ENCODE measurements around the gene FCF1. TPM values are rescaled to one million over a fixed set of nuclear protein-coding genes. Genes with fewer than 3 reads are reported as not detected.

The FCF1 gene
- total and polyA plus RNA-seq, 9 of the 15 experiments (the other 6 are each of a cell fraction or from before 2014, with no cell fraction given): 6.8 to 91.9 (median 40.0) TPM

DNA sequence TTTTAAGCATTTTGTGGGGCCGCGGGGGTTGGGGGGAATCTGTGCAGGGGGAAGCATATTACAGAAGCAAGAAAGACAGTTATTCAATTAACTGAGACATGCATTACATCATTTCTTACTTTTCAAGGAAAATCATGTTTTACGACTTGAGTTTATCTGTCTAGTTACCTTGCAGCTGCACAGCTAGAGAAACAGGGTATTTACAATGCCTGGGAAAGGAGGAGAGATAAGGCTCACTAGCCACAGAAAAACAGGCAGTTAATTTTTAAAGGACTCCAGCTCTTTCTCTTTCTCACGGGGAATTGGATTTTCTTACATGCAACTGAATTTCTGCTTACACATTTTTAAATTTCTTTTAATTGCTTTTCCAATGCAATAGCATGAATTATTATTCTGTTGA, 22.2 kb downstream of the FCF1 start (continued):
- TF ChIP-seq, protein P1, sequence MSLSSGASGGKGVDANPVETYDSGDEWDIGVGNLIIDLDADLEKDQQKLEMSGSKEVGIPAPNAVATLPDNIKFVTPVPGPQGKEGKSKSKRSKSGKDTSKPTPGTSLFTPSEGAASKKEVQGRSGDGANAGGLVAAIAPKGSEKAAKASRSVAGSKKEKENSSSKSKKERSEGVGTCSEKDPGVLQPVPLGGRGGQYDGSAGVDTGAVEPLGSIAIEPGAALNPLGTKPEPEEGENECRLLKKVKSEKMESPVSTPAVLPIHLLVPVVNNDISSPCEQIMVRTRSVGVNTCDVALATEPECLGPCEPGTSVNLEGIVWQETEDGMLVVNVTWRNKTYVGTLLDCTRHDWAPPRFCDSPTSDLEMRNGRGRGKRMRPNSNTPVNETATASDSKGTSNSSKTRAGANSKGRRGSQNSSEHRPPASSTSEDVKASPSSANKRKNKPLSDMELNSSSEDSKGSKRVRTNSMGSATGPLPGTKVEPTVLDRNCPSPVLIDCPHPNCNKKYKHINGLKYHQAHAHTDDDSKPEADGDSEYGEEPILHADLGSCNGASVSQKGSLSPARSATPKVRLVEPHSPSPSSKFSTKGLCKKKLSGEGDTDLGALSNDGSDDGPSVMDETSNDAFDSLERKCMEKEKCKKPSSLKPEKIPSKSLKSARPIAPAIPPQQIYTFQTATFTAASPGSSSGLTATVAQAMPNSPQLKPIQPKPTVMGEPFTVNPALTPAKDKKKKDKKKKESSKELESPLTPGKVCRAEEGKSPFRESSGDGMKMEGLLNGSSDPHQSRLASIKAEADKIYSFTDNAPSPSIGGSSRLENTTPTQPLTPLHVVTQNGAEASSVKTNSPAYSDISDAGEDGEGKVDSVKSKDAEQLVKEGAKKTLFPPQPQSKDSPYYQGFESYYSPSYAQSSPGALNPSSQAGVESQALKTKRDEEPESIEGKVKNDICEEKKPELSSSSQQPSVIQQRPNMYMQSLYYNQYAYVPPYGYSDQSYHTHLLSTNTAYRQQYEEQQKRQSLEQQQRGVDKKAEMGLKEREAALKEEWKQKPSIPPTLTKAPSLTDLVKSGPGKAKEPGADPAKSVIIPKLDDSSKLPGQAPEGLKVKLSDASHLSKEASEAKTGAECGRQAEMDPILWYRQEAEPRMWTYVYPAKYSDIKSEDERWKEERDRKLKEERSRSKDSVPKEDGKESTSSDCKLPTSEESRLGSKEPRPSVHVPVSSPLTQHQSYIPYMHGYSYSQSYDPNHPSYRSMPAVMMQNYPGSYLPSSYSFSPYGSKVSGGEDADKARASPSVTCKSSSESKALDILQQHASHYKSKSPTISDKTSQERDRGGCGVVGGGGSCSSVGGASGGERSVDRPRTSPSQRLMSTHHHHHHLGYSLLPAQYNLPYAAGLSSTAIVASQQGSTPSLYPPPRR (CRISPR knock-in tag; IDR thresholded peaks at IDR 0.05; ENCODE audit: borderline replicate concordance): no peak
- no peak for TF ChIP-seq HES1 (IDR thresholded peaks at IDR 0.05; ENCODE audit: low read depth)
- TF ChIP-seq, protein P2, sequence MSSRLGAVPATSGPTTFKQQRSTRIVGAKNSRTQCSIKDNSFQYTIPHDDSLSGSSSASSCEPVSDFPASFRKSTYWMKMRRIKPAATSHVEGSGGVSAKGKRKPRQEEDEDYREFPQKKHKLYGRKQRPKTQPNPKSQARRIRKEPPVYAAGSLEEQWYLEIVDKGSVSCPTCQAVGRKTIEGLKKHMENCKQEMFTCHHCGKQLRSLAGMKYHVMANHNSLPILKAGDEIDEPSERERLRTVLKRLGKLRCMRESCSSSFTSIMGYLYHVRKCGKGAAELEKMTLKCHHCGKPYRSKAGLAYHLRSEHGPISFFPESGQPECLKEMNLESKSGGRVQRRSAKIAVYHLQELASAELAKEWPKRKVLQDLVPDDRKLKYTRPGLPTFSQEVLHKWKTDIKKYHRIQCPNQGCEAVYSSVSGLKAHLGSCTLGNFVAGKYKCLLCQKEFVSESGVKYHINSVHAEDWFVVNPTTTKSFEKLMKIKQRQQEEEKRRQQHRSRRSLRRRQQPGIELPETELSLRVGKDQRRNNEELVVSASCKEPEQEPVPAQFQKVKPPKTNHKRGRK (tag; IDR thresholded peaks at IDR 0.05): 0 out of 2 replicates have a peak, but pooled peaks have one; percentile 12
- no peak for TF ChIP-seq ETS2 (tag; IDR thresholded peaks at IDR 0.05; ENCODE audit: borderline replicate concordance, poor library complexity, severe bottlenecking)
- no peak for TF ChIP-seq ZNF77 (CRISPR knock-in tag; IDR thresholded peaks at IDR 0.05)
- no peak for TF ChIP-seq HNRNPL (IDR thresholded peaks at IDR 0.05; ENCODE audit: low read depth, low read length)
- no peak for TF ChIP-seq FOXJ2 (tag; IDR thresholded peaks at IDR 0.05)
- TF ChIP-seq CBFA2T3 (IDR thresholded peaks at IDR 0.05): peak; percentile 88
- TF ChIP-seq, protein P3, sequence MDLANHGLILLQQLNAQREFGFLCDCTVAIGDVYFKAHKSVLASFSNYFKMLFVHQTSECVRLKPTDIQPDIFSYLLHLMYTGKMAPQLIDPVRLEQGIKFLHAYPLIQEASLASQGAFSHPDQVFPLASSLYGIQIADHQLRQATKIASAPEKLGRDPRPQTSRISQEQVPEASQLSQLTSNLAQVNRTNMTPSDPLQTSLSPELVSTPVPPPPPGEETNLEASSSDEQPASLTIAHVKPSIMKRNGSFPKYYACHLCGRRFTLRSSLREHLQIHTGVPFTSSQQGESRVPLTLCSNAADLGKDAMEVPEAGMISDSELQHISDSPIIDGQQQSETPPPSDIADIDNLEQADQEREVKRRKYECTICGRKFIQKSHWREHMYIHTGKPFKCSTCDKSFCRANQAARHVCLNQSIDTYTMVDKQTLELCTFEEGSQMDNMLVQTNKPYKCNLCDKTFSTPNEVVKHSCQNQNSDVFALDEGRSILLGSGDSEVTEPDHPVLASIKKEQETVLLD (IDR thresholded peaks at IDR 0.05): no peak
- TF ChIP-seq PHB (CRISPR knock-in tag; IDR thresholded peaks at IDR 0.05): no peak
- TF ChIP-seq PKNOX1 (IDR thresholded peaks at IDR 0.05): no peak; the same call in 1 of the 2 replicates
- TF ChIP-seq TCF3 (CRISPR knock-in tag; IDR thresholded peaks at IDR 0.05): peak; percentile 93
- TF ChIP-seq, protein P4, sequence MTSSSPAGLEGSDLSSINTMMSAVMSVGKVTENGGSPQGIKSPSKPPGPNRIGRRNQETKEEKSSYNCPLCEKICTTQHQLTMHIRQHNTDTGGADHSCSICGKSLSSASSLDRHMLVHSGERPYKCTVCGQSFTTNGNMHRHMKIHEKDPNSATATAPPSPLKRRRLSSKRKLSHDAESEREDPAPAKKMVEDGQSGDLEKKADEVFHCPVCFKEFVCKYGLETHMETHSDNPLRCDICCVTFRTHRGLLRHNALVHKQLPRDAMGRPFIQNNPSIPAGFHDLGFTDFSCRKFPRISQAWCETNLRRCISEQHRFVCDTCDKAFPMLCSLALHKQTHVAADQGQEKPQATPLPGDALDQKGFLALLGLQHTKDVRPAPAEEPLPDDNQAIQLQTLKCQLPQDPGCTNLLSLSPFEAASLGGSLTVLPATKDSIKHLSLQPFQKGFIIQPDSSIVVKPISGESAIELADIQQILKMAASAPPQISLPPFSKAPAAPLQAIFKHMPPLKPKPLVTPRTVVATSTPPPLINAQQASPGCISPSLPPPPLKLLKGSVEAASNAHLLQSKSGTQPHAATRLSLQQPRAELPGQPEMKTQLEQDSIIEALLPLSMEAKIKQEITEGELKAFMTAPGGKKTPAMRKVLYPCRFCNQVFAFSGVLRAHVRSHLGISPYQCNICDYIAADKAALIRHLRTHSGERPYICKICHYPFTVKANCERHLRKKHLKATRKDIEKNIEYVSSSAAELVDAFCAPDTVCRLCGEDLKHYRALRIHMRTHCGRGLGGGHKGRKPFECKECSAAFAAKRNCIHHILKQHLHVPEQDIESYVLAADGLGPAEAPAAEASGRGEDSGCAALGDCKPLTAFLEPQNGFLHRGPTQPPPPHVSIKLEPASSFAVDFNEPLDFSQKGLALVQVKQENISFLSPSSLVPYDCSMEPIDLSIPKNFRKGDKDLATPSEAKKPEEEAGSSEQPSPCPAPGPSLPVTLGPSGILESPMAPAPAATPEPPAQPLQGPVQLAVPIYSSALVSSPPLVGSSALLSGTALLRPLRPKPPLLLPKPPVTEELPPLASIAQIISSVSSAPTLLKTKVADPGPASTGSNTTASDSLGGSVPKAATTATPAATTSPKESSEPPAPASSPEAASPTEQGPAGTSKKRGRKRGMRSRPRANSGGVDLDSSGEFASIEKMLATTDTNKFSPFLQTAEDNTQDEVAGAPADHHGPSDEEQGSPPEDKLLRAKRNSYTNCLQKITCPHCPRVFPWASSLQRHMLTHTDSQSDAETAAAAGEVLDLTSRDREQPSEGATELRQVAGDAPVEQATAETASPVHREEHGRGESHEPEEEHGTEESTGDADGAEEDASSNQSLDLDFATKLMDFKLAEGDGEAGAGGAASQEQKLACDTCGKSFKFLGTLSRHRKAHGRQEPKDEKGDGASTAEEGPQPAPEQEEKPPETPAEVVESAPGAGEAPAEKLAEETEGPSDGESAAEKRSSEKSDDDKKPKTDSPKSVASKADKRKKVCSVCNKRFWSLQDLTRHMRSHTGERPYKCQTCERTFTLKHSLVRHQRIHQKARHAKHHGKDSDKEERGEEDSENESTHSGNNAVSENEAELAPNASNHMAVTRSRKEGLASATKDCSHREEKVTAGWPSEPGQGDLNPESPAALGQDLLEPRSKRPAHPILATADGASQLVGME (CRISPR knock-in tag; IDR thresholded peaks at IDR 0.05): no peak
